Psoas muscle (tissue), 8 donors: ENCODE measurements around the gene FHDC1. TPM values are rescaled to one million over a fixed set of nuclear protein-coding genes. Genes with fewer than 3 reads are reported as not detected.

Experiments used
- ATAC-seq, 4 donors: fragments of 200-7000 bp; cut with Tn5 transposase; one replicate each; pipeline ENCODE4 v1.9.1; 2020; ENCODE audit warnings: moderate library complexity in 3 of 4, mild to moderate bottlenecking in 2 of 4
- DNase-seq, 2 donors: peaks; one replicate each; pipeline ENCODE4 v3.0.0-alpha.2; 2020
- H3K27ac ChIP-seq: fragments of 200-600 bp; one replicate; pipeline ENCODE4 v1.8.0; 2022
- H3K27me3 ChIP-seq, 3 donors: fragments of 200-600 bp in 1 of 3; one replicate each; pipeline versions ENCODE4 v1.6.1 to v1.8.0; 2013 to 2022; ENCODE audit warnings: low read length in 2 of 3, mild to moderate bottlenecking in 2 of 3, moderate library complexity in 1 of 3; ENCODE audit not compliant: insufficient read depth in 3 of 3
- H3K36me3 ChIP-seq, 2 donors: fragments of 200-600 bp in 1 of 2; one replicate each; pipeline versions ENCODE4 v1.6.1 to v1.8.0; 2013 to 2022; ENCODE audit warnings: low read depth in 1 of 2, mild to moderate bottlenecking in 1 of 2, moderate library complexity in 1 of 2; ENCODE audit not compliant: insufficient read depth in 1 of 2
- H3K4me1 ChIP-seq: fragments of 200-600 bp; one replicate; pipeline ENCODE4 v1.8.0; 2022
- H3K4me3 ChIP-seq: fragments of 200-600 bp; one replicate; pipeline ENCODE4 v1.8.0; 2022; ENCODE audit warnings: mild to moderate bottlenecking
- H3K9me3 ChIP-seq: fragments of 200-600 bp; one replicate; pipeline ENCODE4 v1.8.0; 2022
- CTCF ChIP-seq: fragments of 200-600 bp; IDR thresholded peaks from one replicate; pipeline ENCODE4 v1.8.0; 2022; ENCODE audit warnings: antibody characterized with exemption
- WGBS, 3 donors: extraction: QIAGEN DNeasy Blood & Tissue Kit; methylation state at CpG; one replicate each; pipeline versions ENCODE4 v1.1.6 to v1.1.7; 2013; 5-methylcytosine and 5-hydroxymethylcytosine counted together
- intact Hi-C, 2 donors: fragments of 100-400 bp; cut with DNase I; formaldehyde crosslinking; loops; one replicate each; pipeline versions ENCODE4 v1.11.0 to v1.14.2; 2022
- polyA plus RNA-seq, 3 donors: library from polyadenylated mRNA; stranded (reverse); fragments of 200-250 nt; gene quantifications; one replicate each; pipeline ENCODE4 v1.2.3, GENCODE V29; 2013
- total RNA-seq, 4 donors: library from RNA; stranded (reverse); fragmentation: NEBNext Ultra II Directional in 2 of 4; extraction: Animal tissue kit (Norgen Biotek cat#: 25700) in 2 of 4; gene quantifications; one replicate each; pipeline versions ENCODE4 v1.2.1 to v1.2.4, GENCODE V29; 2021 to 2023
- donor health status: healthy with polysubstance abuse.
- donor health status: DM: no; HTN: no; CAD: no; lungs with moderate emphysema.
- donor health status: Bipolar disorder and iron deficiency.
- donor health status: healthy.
- donor health status: DM: yes; HTN: yes; CAD: no.
- donor health status: DM: no; HTN: no; CAD: no.
- donor health status: DM: no; HTN: no; CAD: no.
- donor health status: DM: yes; HTN: yes; CAD: no.

Gene FHDC1
- total and polyA plus RNA-seq, 7 donors: 0.27 to 2.8 (median 0.38) TPM

GRCh38 chr4:152950402-152951274 lies 14.5 kb downstream of the FHDC1 start:
- no peak for ATAC-seq
- 75 to 79% (median 79%) methylated on average over 11 of the region's 11 CpGs for WGBS, 3 donors
- no peaks in the 10 kb centered on the region for H3K4me1 ChIP-seq
- no peak for DNase-seq
- H3K36me3 ChIP-seq: no peaks in the 10 kb centered on the region
- no peaks in the 10 kb centered on the region for H3K27me3 ChIP-seq
- intact Hi-C loops: no loop called here
- no peak for TF ChIP-seq CTCF
- no peak overlapping the region for H3K27ac ChIP-seq
- H3K4me3 ChIP-seq: no peak overlapping the region
- no peaks in the 10 kb centered on the region for H3K9me3 ChIP-seq

DNA sequence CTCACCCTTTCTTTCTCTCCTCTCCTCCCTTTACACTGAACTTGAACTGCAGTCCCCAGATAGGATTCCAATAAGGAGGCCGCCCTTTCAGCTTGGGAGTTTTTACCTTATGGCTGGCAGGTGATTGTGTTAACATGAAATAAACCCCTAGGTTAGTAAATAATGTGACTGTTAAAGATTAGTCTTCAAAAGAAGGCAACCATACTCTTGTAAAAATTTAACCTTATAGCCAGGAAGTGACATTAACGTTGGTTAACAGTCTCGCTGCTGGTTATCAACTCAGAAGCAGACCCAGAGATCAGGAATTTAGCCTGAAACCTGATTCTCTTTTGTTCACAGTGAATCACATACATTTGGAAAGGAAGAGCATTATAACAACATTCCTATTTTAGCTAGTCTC lies 15.2 kb downstream of the FHDC1 start:
- H3K36me3 ChIP-seq: no peaks in the 10 kb centered on the region
- no peak for TF ChIP-seq CTCF
- WGBS, 3 donors: 80 to 81% (median 80%) methylated on average over 3 of the region's 3 CpGs
- no peak overlapping the region for H3K4me3 ChIP-seq
- H3K4me1 ChIP-seq: no peaks in the 10 kb centered on the region
- H3K9me3 ChIP-seq: no peaks in the 10 kb centered on the region
- ATAC-seq: no peak
- DNase-seq: no peak
- no peaks in the 10 kb centered on the region for H3K27me3 ChIP-seq
- intact Hi-C loops: no loop called here
- H3K27ac ChIP-seq: no peak overlapping the region

GRCh38 chr4:152953514-152953913 lies 17.4 kb downstream of the FHDC1 start:
- DNase-seq: no peak
- WGBS, 3 donors: 80 to 90% (median 85%) methylated on average over 3 of the region's 3 CpGs
- H3K27me3 ChIP-seq: no peaks in the 10 kb centered on the region
- TF ChIP-seq CTCF: no peak
- H3K36me3 ChIP-seq: no peaks in the 10 kb centered on the region
- no peak overlapping the region for H3K4me3 ChIP-seq
- no peaks in the 10 kb centered on the region for H3K4me1 ChIP-seq
- intact Hi-C loops: no loop called here
- no peak overlapping the region for H3K27ac ChIP-seq
- ATAC-seq: no peak
- H3K9me3 ChIP-seq: no peaks in the 10 kb centered on the region

- Histone ChIP-seq H3K9me3 (no peaks in the 10 kb centered on the region), H3K4me1 (no peaks in the 10 kb centered on the region), H3K27ac (no peak overlapping the region), H3K36me3 (no peaks in the 10 kb centered on the region), H3K27me3 (no peaks in the 10 kb centered on the region), H3K4me3 (no peak overlapping the region)
- WGBS, 3 donors: 82 to 95% (median 83%) methylated on average over 1 of the region's 1 CpG
- TF ChIP-seq CTCF: no peak
- DNase-seq (no peak), ATAC-seq (no peak)
- intact Hi-C loops: no loop called here
Measured at GRCh38 chr4:152954741-152955140, 18.6 kb downstream of the FHDC1 start.

- DNase-seq (no peak), ATAC-seq (no peak)
- no peak overlapping the region for H3K27ac ChIP-seq
- H3K9me3 ChIP-seq: no peaks in the 10 kb centered on the region
- WGBS, 3 donors: 56 to 62% (median 57%) methylated on average over 2 of the region's 2 CpGs
- no peaks in the 10 kb centered on the region for H3K36me3 ChIP-seq
- no peak for TF ChIP-seq CTCF
- intact Hi-C loops: no loop called here
- no peak overlapping the region for H3K4me3 ChIP-seq
- no peaks in the 10 kb centered on the region for H3K4me1 ChIP-seq
- no peaks in the 10 kb centered on the region for H3K27me3 ChIP-seq
Measured at GRCh38 chr4:152956147-152956546, 20.0 kb downstream of the FHDC1 start.
